ENCODE measurements around the gene LARGE2. TPM values are rescaled to one million over a fixed set of nuclear protein-coding genes. Genes with fewer than 3 reads are reported as not detected.
"Not testable (repeated sequence)": the region's sequence is repeated elsewhere in the genome, so short reads cannot be mapped to it uniquely, and the experiment has no call there.

LARGE2 gene
- total RNA-seq, 1 donor: not detected

DNA sequence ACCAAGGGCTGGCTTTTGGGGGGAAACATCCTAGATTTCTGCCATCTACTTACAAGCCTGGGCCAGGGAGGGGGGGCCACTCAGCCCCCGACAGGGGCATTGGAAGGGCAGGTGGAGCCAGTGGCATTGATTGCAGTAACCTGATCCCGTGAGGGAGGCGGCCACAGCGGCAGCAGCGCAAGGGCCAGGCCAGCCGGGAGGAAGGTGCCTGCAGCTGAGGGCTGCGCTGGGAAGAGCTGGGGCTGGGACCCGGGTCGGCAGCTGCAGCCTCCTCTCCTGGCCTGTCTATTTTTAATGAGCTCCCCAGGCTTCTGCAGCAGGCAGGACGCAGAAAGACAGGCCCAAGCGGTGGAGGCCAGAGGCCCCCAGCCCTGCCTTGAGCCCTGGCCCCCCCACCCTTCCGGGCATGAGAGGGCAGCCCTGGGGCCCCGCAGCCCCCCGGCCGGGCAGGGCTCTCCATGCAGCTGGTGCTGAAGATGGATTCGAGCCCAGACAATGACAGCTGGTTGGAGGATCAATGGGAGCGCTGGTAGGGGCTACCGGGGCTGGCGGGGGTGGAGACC is 26.0 kb upstream of the LARGE2 start:
- Histone ChIP-seq H3K9me3 (ENCODE audit: low read depth, low read length) (no peaks in the 10 kb centered on the region), H3K4me1 (ENCODE audit: insufficient read depth, low read length) (peaks cover 10% of the 10 kb centered on the region), H3K27me3 (ENCODE audit: insufficient read depth, low read length) (peaks cover 29% of the 10 kb centered on the region), H4K20me1 (ENCODE audit: insufficient read depth, low read length) (peaks cover 7% of the 10 kb centered on the region), H3K27ac (ENCODE audit: low read depth, low read length) (no peak overlapping the region), H3K36me3 (ENCODE audit: insufficient read depth, low read length) (no peaks in the 10 kb centered on the region), H3K4me2 (ENCODE audit: insufficient read depth, low read length) (no peak overlapping the region), H3K79me2 (ENCODE audit: insufficient read depth, low read length) (no peaks in the 10 kb centered on the region), H2AFZ (ENCODE audit: low read length) (no peak overlapping the region), H3K4me3 (ENCODE audit: insufficient read depth, low read length) (no peak overlapping the region)
- DNase-seq (ENCODE audit: insufficient read length, low spot score, missing footprints): peak; percentile 45
- TF ChIP-seq, protein P1, sequence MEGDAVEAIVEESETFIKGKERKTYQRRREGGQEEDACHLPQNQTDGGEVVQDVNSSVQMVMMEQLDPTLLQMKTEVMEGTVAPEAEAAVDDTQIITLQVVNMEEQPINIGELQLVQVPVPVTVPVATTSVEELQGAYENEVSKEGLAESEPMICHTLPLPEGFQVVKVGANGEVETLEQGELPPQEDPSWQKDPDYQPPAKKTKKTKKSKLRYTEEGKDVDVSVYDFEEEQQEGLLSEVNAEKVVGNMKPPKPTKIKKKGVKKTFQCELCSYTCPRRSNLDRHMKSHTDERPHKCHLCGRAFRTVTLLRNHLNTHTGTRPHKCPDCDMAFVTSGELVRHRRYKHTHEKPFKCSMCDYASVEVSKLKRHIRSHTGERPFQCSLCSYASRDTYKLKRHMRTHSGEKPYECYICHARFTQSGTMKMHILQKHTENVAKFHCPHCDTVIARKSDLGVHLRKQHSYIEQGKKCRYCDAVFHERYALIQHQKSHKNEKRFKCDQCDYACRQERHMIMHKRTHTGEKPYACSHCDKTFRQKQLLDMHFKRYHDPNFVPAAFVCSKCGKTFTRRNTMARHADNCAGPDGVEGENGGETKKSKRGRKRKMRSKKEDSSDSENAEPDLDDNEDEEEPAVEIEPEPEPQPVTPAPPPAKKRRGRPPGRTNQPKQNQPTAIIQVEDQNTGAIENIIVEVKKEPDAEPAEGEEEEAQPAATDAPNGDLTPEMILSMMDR (IDR thresholded peaks at IDR 0.05; ENCODE audit: extremely low read depth, low read depth, low read length): no peak

DNA sequence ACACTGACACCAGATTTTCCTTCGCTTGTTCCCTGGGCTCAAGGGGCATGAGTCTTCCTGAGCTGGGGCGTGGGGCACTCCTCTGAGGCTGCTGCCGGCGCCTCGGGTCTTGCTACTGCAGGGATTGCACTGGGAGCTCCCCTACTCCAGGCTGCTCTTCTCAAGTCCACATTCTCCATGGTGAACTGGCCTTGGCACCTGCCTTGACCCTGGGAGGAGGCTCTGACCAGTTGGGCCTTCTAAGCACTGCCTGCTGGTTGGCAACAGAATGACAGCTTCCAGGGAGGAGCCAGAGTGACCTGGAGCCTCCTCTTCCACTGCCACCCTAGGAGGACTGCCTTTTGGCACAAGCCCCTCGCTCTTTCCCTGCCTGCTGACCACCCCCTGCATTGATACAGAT is 24.9 kb upstream of the LARGE2 start:
- Histone ChIP-seq H2AFZ (ENCODE audit: low read length) (no peak overlapping the region), H3K36me3 (ENCODE audit: insufficient read depth, low read length) (no peaks in the 10 kb centered on the region), H3K4me3 (ENCODE audit: insufficient read depth, low read length) (no peak overlapping the region), H3K9me3 (ENCODE audit: low read depth, low read length) (no peaks in the 10 kb centered on the region), H3K4me2 (ENCODE audit: insufficient read depth, low read length) (no peak overlapping the region), H3K27ac (ENCODE audit: low read depth, low read length) (no peak overlapping the region), H3K27me3 (ENCODE audit: insufficient read depth, low read length) (peaks cover 29% of the 10 kb centered on the region), H3K4me1 (ENCODE audit: insufficient read depth, low read length) (peaks cover 10% of the 10 kb centered on the region), H4K20me1 (ENCODE audit: insufficient read depth, low read length) (peaks cover 10% of the 10 kb centered on the region), H3K79me2 (ENCODE audit: insufficient read depth, low read length) (no peaks in the 10 kb centered on the region)
- TF ChIP-seq, protein P1 (IDR thresholded peaks at IDR 0.05; ENCODE audit: extremely low read depth, low read depth, low read length): no peak
- DNase-seq (ENCODE audit: insufficient read length, low spot score, missing footprints): peak; percentile 74

DNA sequence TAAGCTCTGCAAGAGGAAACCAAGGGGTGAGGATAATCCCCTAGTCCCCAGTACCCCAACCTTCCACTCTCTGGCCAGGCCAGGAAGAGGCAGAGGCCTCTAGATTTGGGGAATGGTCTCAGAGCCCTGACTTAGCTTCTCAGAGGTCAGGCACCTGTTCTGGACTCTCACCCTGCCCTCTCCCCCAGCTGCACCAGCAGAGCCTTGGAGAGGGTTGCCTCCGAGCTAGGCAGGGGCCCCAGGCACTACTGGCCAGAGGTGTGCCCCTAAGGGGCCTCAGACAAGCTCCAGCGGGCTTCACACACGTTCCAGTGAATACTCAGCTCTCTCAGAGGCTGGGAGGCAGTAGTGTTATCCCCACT is 23.4 kb upstream of the LARGE2 start:
- peaks cover 24% of the 10 kb centered on the region for H3K27me3 ChIP-seq (ENCODE audit: insufficient read depth, low read length)
- peaks cover 10% of the 10 kb centered on the region for H3K4me1 ChIP-seq (ENCODE audit: insufficient read depth, low read length)
- H4K20me1 ChIP-seq (ENCODE audit: insufficient read depth, low read length): peaks cover 7% of the 10 kb centered on the region
- H3K27ac ChIP-seq (ENCODE audit: low read depth, low read length): peak overlapping the region; percentile 41
- TF ChIP-seq, protein P1 (IDR thresholded peaks at IDR 0.05; ENCODE audit: extremely low read depth, low read depth, low read length): no peak
- no peaks in the 10 kb centered on the region for H3K9me3 ChIP-seq (ENCODE audit: low read depth, low read length)
- H2AFZ ChIP-seq (ENCODE audit: low read length): no peak overlapping the region
- H3K79me2 ChIP-seq (ENCODE audit: insufficient read depth, low read length): no peaks in the 10 kb centered on the region
- no peak for DNase-seq (ENCODE audit: insufficient read length, low spot score, missing footprints)
- peaks cover 3% of the 10 kb centered on the region for H3K36me3 ChIP-seq (ENCODE audit: insufficient read depth, low read length)
- H3K4me2 ChIP-seq (ENCODE audit: insufficient read depth, low read length): peak overlapping the region; percentile 73
- H3K4me3 ChIP-seq (ENCODE audit: insufficient read depth, low read length): peak overlapping the region; percentile 71

DNA sequence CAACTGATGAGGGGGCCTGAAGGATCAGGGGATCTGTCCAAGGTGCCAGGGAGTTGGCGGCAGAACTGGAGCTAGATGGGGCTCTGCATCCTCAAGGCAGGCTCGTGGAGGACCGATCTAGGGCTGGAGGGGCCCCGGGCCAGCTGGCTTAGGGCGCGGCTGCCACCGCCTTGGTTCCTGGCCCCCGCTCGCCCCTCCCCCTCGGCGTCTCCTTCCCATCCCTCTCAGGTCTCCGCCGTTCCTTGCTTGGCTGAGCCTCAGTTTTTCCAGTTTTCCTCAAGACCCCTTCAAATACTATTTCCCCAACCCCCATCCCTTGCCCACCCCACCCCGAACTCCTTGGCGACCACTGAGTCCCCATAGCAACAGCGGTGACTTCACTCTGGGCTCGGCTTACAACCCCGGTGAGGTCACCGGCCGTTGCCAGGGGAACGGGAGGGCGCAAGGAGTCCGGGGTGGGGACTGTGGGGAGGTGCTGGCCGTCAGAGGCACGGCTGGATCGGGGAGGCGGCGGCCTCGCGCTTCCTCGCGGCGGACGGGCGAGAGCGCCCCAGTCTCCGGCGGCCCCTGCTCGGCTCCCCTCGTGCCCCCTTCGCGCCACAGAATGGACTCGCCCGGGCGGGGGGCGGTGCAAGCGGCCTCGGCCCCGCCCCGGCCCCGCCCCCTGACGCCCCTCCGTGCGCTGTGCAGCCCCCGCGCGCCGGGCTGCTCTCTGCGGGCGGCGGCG is 22.8 kb upstream of the LARGE2 start:
- H3K79me2 ChIP-seq (ENCODE audit: insufficient read depth, low read length): no peaks in the 10 kb centered on the region
- peaks cover 10% of the 10 kb centered on the region for H3K4me1 ChIP-seq (ENCODE audit: insufficient read depth, low read length)
- H4K20me1 ChIP-seq (ENCODE audit: insufficient read depth, low read length): peaks cover 7% of the 10 kb centered on the region
- H3K9me3 ChIP-seq (ENCODE audit: low read depth, low read length): no peaks in the 10 kb centered on the region
- H3K4me3 ChIP-seq (ENCODE audit: insufficient read depth, low read length): peak overlapping the region; percentile 71
- H3K4me2 ChIP-seq (ENCODE audit: insufficient read depth, low read length): peak overlapping the region; percentile 73
- DNase-seq (ENCODE audit: insufficient read length, low spot score, missing footprints): peak; percentile 100
- H2AFZ ChIP-seq (ENCODE audit: low read length): peak overlapping the region; percentile 68
- H3K36me3 ChIP-seq (ENCODE audit: insufficient read depth, low read length): peaks cover 3% of the 10 kb centered on the region
- TF ChIP-seq, protein P1 (IDR thresholded peaks at IDR 0.05; ENCODE audit: extremely low read depth, low read depth, low read length): no peak
- peaks cover 24% of the 10 kb centered on the region for H3K27me3 ChIP-seq (ENCODE audit: insufficient read depth, low read length)
- H3K27ac ChIP-seq (ENCODE audit: low read depth, low read length): peak overlapping the region; percentile 41

DNA sequence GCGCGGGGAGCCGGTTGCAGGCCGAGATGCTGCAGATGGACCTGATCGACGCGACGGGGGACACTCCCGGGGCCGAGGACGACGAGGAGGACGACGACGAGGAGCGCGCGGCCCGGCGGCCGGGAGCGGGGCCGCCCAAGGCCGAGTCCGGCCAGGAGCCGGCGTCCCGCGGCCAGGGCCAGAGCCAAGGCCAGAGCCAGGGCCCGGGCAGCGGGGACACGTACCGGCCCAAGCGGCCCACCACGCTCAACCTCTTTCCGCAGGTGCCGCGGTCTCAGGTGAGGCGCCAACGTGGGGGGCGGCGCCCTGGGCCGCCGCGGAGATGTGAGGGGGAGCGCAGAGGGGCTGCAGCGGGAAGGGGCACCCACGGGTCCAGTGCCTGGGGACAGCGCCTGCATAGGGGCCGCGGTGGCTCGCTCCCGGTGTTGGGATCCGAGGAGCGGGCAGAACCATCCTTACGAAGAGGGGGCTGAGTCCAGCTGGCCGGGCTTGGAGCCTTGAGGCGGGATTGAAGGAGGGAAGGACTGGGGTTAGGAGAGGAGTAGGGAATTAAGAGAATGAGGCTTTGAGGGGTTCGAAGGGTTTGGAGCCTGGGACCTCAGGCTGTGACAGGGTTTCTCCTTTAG is 22.2 kb upstream of the LARGE2 start:
- H3K36me3 ChIP-seq (ENCODE audit: insufficient read depth, low read length); H4K20me1 ChIP-seq (ENCODE audit: insufficient read depth, low read length); H3K27ac ChIP-seq (ENCODE audit: low read depth, low read length); H3K79me2 ChIP-seq (ENCODE audit: insufficient read depth, low read length); H2AFZ ChIP-seq (ENCODE audit: low read length); H3K9me3 ChIP-seq (ENCODE audit: low read depth, low read length): not testable (repeated sequence)
- peaks cover 10% of the 10 kb centered on the region for H3K4me1 ChIP-seq (ENCODE audit: insufficient read depth, low read length)
- H3K27me3 ChIP-seq (ENCODE audit: insufficient read depth, low read length): peaks cover 24% of the 10 kb centered on the region
- H3K4me2 ChIP-seq (ENCODE audit: insufficient read depth, low read length): peak overlapping the region; percentile 81
- DNase-seq (ENCODE audit: insufficient read length, low spot score, missing footprints): peak; percentile 83
- H3K4me3 ChIP-seq (ENCODE audit: insufficient read depth, low read length): peak overlapping the region; percentile 71

All from osteoblast (primary cell).